Right atrium auricular region (tissue), 2 donors: ENCODE results near the gene OR9Q2. TPM values are rescaled to one million over a fixed set of nuclear protein-coding genes. Genes with fewer than 3 reads are reported as not detected.

Source experiments
- DNase-seq: peaks from one replicate; pipeline ENCODE4 v3.0.0-alpha.2; 2019; ENCODE audit warnings: low spot score
- H3K27ac ChIP-seq, 2 donors: fragments of 200-600 bp; sonication (generic); 1 replicate in 1 of 2; 2 replicates in 1 of 2; pipeline ENCODE4 v1.5.1; 2016 to 2019
- H3K27me3 ChIP-seq, 2 donors: fragments of 200-600 bp; sonication (generic); one replicate each; pipeline versions ENCODE4 v1.5.1 to v1.6.0; 2017 to 2019
- H3K36me3 ChIP-seq: fragments of 200-600 bp; sonication (generic); one replicate; pipeline ENCODE4 v1.5.1; 2016
- H3K4me1 ChIP-seq, 2 donors: fragments of 200-600 bp; sonication (generic); one replicate each; pipeline versions ENCODE4 v1.5.1 to v1.6.0; 2017 to 2019
- H3K4me3 ChIP-seq, 2 donors: fragments of 200-600 bp; sonication (generic); 1 replicate in 1 of 2; 2 replicates in 1 of 2; pipeline ENCODE4 v1.5.1; 2017 to 2019; ENCODE audit warnings: mild to moderate bottlenecking in 1 of 2, moderate library complexity in 1 of 2
- H3K9me3 ChIP-seq, 2 donors: fragments of 200-600 bp; sonication (generic); one replicate each; pipeline ENCODE4 v1.5.1; 2019
- total RNA-seq, 2 donors: library from RNA; depleted of rRNA; stranded (reverse); fragments of >200 nt; gene quantifications; one replicate each; pipeline ENCODE4 v1.1.0, GENCODE V29; 2016
- TF ChIP-seq, protein P1 (sequence below), 2 donors: fragments of 200-600 bp; sonication (generic); IDR thresholded peaks; one replicate each; pipeline ENCODE4 v1.5.1; 2019; ENCODE audit warnings: antibody characterized with exemption in 2 of 2

The OR9Q2 gene
- total RNA-seq, 2 donors from 2014 or later, result not detected

GRCh38 chr11:58222721-58223120 lies 33.9 kb downstream of the OR9Q2 start:
- Histone ChIP-seq H3K27me3 (no peaks in the 10 kb centered on the region), H3K4me1 (no peaks in the 10 kb centered on the region), H3K4me3 (no peak overlapping the region), H3K27ac (no peak overlapping the region), H3K36me3 (no peaks in the 10 kb centered on the region), H3K9me3 (no peaks in the 10 kb centered on the region)
- no peak for DNase-seq
- TF ChIP-seq, protein P1, sequence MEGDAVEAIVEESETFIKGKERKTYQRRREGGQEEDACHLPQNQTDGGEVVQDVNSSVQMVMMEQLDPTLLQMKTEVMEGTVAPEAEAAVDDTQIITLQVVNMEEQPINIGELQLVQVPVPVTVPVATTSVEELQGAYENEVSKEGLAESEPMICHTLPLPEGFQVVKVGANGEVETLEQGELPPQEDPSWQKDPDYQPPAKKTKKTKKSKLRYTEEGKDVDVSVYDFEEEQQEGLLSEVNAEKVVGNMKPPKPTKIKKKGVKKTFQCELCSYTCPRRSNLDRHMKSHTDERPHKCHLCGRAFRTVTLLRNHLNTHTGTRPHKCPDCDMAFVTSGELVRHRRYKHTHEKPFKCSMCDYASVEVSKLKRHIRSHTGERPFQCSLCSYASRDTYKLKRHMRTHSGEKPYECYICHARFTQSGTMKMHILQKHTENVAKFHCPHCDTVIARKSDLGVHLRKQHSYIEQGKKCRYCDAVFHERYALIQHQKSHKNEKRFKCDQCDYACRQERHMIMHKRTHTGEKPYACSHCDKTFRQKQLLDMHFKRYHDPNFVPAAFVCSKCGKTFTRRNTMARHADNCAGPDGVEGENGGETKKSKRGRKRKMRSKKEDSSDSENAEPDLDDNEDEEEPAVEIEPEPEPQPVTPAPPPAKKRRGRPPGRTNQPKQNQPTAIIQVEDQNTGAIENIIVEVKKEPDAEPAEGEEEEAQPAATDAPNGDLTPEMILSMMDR (IDR thresholded peaks at IDR 0.05), result no peak

GRCh38 chr11:58227956-58228615 lies 39.2 kb downstream of the OR9Q2 start:
- Histone ChIP-seq H3K27me3 (no peaks in the 10 kb centered on the region), H3K27ac (no peak overlapping the region), H3K4me3 (no peak overlapping the region), H3K9me3 (no peaks in the 10 kb centered on the region), H3K36me3 (no peaks in the 10 kb centered on the region), H3K4me1 (no peaks in the 10 kb centered on the region)
- no peak for DNase-seq
- TF ChIP-seq, protein P1 (IDR thresholded peaks at IDR 0.05), result no peak

Other genes with a start within 250 kb of the OR9Q2 start
- not detected for gene OR9Q1, start 165.2 kb upstream of the OR9Q2 start, total RNA-seq
- not detected for gene OR6Q1, start 158.1 kb upstream of the OR9Q2 start, total RNA-seq
- gene OR9I1, start 63.5 kb upstream of the OR9Q2 start, total RNA-seq, result not detected
- gene OR1S2, start 15.1 kb downstream of the OR9Q2 start, total RNA-seq, result not detected
- gene OR1S1, start 23.6 kb downstream of the OR9Q2 start, total RNA-seq, result not detected
- not detected for gene OR10Q1, start 39.8 kb downstream of the OR9Q2 start, total RNA-seq
- gene OR10W1, start 79.2 kb downstream of the OR9Q2 start, total RNA-seq, result not detected
- not detected for gene OR5B17, start 170.0 kb downstream of the OR9Q2 start, total RNA-seq
- not detected for gene OR5B3, start 217.8 kb downstream of the OR9Q2 start, total RNA-seq
- not detected for gene OR5B2, start 239.1 kb downstream of the OR9Q2 start, total RNA-seq